Measurements from ENCODE around the gene STMP1.
"Not testable (repeated sequence)": the region's sequence is repeated elsewhere in the genome, so short reads cannot be mapped to it uniquely, and the experiment has no call there.

- not testable (repeated sequence) for TF ChIP-seq CTCF, POLR2AphosphoS5, POLR2A, EP300 (IDR thresholded peaks at IDR 0.05)
These were observed 5.3 kb downstream of the STMP1 start for GRCh38 chr7:135667626-135668025.

Data from sigmoid colon (tissue), 4 donors.